OCI-LY7 (cell line): Measurements from ENCODE around the gene DELE1. TPM values are rescaled to one million over a fixed set of nuclear protein-coding genes. Genes with fewer than 3 reads are reported as not detected.

Source experiments
- BruUV-seq: library from RNA; stranded (reverse); fragments of 400-500 nt; replicated peaks from 2 replicates; lab custom pipeline; 2021; lab: Mats Ljungman, UMichigan
- CTCF ChIA-PET: fragments of 300-600 bp; sonication (Branson Sonifier 250); formaldehyde crosslinking; loops from one replicate; lab custom pipeline; 2022; ENCODE audit warnings: antibody characterized with exemption; ENCODE audit not compliant: unreplicated experiment; lab: Charles Lee
- POLR2A ChIA-PET: fragments of 300-600 bp; sonication (Branson Sonifier 250); formaldehyde crosslinking; loops from one replicate; lab custom pipeline; 2022; ENCODE audit warnings: antibody characterized with exemption; lab: Charles Lee
- DNase-seq: peaks from one replicate; pipeline ENCODE4 v3.0.0-alpha.2; 2015; ENCODE audit warnings: low spot score
- H2AFZ ChIP-seq: fragments of 200-600 bp; sonication (generic), shearing (Covaris generic); 2 replicates; pipeline ENCODE4 v1.6.1; 2014; ENCODE audit warnings: mild to moderate bottlenecking, antibody characterized with exemption, low read length, moderate library complexity
- H3K27ac ChIP-seq: fragments of 200-600 bp; sonication (generic); 2 replicates; pipeline ENCODE4 v1.5.1; 2014; ENCODE audit warnings: mixed run types, low read depth, mild to moderate bottlenecking, moderate library complexity, low read length, inconsistent platforms; ENCODE audit not compliant: poor library complexity, severe bottlenecking
- H3K36me3 ChIP-seq: fragments of 200-600 bp; sonication (generic); 2 replicates; pipeline ENCODE4 v1.6.1; 2014; ENCODE audit warnings: mild to moderate bottlenecking, antibody characterized with exemption, low read length, moderate library complexity, mixed read lengths; ENCODE audit not compliant: insufficient read depth
- H3K4me1 ChIP-seq: fragments of 200-600 bp; sonication (generic); 2 replicates; pipeline ENCODE4 v1.5.1; 2014; ENCODE audit warnings: mild to moderate bottlenecking, low read length; ENCODE audit not compliant: insufficient read depth, poor library complexity, severe bottlenecking
- H3K4me2 ChIP-seq: fragments of 200-600 bp; sonication (generic); 2 replicates; pipeline ENCODE4 v1.6.1; 2014; ENCODE audit warnings: mild to moderate bottlenecking, low read length
- H3K4me3 ChIP-seq: fragments of 200-600 bp; sonication (generic); 2 replicates; pipeline ENCODE4 v1.5.1; 2014; ENCODE audit warnings: mild to moderate bottlenecking, low read depth, low read length; ENCODE audit not compliant: poor library complexity, severe bottlenecking
- H3K79me2 ChIP-seq: fragments of 200-600 bp; sonication (generic); 2 replicates; pipeline ENCODE4 v1.6.1; 2016; ENCODE audit warnings: low read depth, mild to moderate bottlenecking, low read length, moderate library complexity, mixed read lengths; ENCODE audit not compliant: insufficient read depth
- H3K9me2 ChIP-seq: fragments of 200-600 bp; sonication (generic); 2 replicates; pipeline ENCODE4 v1.6.1; 2016; ENCODE audit warnings: mild to moderate bottlenecking, low read length, mixed read lengths; ENCODE audit not compliant: insufficient read depth
- H3K9me3 ChIP-seq: fragments of 200-600 bp; sonication (generic); 2 replicates; pipeline ENCODE4 v1.6.1; 2014; ENCODE audit warnings: mild to moderate bottlenecking, mixed run types, low read length, mixed read lengths
- H4K20me1 ChIP-seq: fragments of 200-600 bp; sonication (generic); 2 replicates; pipeline ENCODE4 v1.6.1; 2014; ENCODE audit warnings: mild to moderate bottlenecking, antibody characterized with exemption, low read length, moderate library complexity, mixed read lengths; ENCODE audit not compliant: insufficient read depth
- EZH2phosphoT487 ChIP-seq: fragments of 200-600 bp; sonication (generic); IDR thresholded peaks from 2 replicates; pipeline ENCODE4 v1.6.1; 2018; ENCODE audit warnings: low read depth, borderline replicate concordance, mild to moderate bottlenecking, mixed run types, antibody characterized with exemption, low read length, moderate library complexity, mixed read lengths
- intact Hi-C: fragments of 100-400 bp; cut with micrococcal nuclease; formaldehyde crosslinking; loops from one replicate; pipeline ENCODE4 v1.10.0; 2022; ENCODE audit not compliant: unreplicated experiment
- total RNA-seq, 2 experiments: library from RNA; depleted of rRNA in 1 of 2; stranded (reverse); fragments of >200 nt in 1 of 2; shearing (Covaris generic) in 1 of 2; gene quantifications; 2 replicates each; pipeline ENCODE4 v1.2.3, GENCODE V29; 2014 to 2022
- TF ChIP-seq, protein P1 (sequence below): fragments of 200-600 bp; sonication (generic); conservative IDR thresholded peaks from 2 replicates; pipeline ENCODE4 v1.5.1; 2014; ENCODE audit warnings: mild to moderate bottlenecking, antibody characterized with exemption, low read length, moderate library complexity, mixed read lengths

The DELE1 gene
- total RNA-seq, 2 experiments from 2014 or later: 78.5 to 81.2 TPM

DNA sequence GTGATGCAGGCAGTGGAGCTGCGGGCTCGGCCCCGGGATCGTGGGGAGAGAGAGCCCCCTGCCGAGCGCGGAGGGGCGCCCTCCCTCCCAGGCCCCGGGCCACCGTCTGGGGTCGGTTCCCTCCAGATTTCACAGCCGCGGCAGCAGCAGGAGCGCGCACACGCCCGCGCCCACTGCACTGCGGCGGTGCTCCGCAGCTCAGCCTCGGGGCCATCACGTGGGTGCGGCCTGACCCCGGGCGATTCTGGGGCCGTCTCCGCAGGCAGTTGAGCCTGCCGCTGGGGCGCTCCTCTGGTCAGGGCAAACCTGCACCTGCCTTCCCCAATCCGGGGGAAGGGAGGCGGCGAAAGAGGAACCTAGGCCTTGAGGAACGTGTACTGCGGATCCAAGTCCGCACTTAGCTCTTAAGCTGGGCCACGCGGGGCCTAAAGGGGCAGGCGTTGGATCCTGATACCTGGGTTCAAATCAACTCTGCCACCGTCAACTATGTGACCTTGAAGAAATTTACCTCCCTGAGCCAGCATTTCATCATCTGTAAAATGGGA lies 9.4 kb upstream of the DELE1 start:
- no peaks in the 10 kb centered on the region for H3K9me3 ChIP-seq
- ChIA-PET CTCF (interaction anchor here (0.9 to 2.7 kb wide), 3 partner anchors 9 to 47 kb away, joined by 3 to 19 read pairs (median 3); partner anchors contain the start of gene DELE1), POLR2A (interaction anchor here (0.6 to 5.0 kb wide), 5 partner anchors 9 to 55 kb away, joined by 3 to 23 read pairs (median 7); partner anchors contain the start of genes DELE1 and RNF14)
- no peaks in the 10 kb centered on the region for H3K9me2 ChIP-seq
- TF ChIP-seq, protein P1, sequence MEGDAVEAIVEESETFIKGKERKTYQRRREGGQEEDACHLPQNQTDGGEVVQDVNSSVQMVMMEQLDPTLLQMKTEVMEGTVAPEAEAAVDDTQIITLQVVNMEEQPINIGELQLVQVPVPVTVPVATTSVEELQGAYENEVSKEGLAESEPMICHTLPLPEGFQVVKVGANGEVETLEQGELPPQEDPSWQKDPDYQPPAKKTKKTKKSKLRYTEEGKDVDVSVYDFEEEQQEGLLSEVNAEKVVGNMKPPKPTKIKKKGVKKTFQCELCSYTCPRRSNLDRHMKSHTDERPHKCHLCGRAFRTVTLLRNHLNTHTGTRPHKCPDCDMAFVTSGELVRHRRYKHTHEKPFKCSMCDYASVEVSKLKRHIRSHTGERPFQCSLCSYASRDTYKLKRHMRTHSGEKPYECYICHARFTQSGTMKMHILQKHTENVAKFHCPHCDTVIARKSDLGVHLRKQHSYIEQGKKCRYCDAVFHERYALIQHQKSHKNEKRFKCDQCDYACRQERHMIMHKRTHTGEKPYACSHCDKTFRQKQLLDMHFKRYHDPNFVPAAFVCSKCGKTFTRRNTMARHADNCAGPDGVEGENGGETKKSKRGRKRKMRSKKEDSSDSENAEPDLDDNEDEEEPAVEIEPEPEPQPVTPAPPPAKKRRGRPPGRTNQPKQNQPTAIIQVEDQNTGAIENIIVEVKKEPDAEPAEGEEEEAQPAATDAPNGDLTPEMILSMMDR: peak; percentile 66
- no peak for TF ChIP-seq EZH2phosphoT487
- H3K4me2 ChIP-seq: peak overlapping the region; percentile 54; the same call in 1 of the 2 replicates
- H3K79me2 ChIP-seq: no peaks in the 10 kb centered on the region
- DNase-seq: peak; percentile 31
- peak overlapping the region; percentile 5 for H3K4me3 ChIP-seq
- BruUV-seq: no TSS peak
- H2AFZ ChIP-seq: peak overlapping the region; percentile 71
- no peaks in the 10 kb centered on the region for H4K20me1 ChIP-seq
- intact Hi-C loops: loop anchor here (1.0 kb wide), 1 partner anchor 46 kb away; no protein-coding TSS in a partner anchor
- no peak overlapping the region for H3K27ac ChIP-seq
- no peaks in the 10 kb centered on the region for H3K36me3 ChIP-seq
- H3K4me1 ChIP-seq: peaks cover 36% of the 10 kb centered on the region

DNA sequence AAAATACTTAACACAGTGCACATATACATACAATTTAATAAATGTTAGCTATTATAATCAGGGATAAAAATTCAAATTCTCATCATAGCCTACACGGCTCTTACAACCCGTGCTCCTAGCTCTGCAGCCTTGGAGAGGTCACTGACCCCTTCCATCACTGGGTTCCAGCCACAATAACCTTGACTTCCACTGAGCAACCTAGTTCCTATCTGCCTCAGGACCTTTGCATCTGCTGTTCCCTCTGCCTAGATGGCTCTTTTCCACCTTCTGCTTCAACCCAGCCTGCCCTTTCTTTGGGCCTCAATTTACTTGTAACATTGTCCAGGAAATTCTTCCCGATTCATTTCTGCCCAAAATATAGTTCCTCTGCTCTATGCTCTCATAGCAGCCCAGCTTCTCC lies 8.9 kb upstream of the DELE1 start:
- BruUV-seq: no TSS peak
- Histone ChIP-seq H4K20me1 (no peaks in the 10 kb centered on the region), H3K36me3 (no peaks in the 10 kb centered on the region), H3K27ac (no peak overlapping the region), H3K9me3 (no peaks in the 10 kb centered on the region), H3K4me2 (no peak overlapping the region), H3K4me3 (no peak overlapping the region), H3K4me1 (peaks cover 36% of the 10 kb centered on the region), H2AFZ (peak overlapping the region; percentile 71; the same call in 1 of the 2 replicates), H3K9me2 (no peaks in the 10 kb centered on the region), H3K79me2 (no peaks in the 10 kb centered on the region)
- ChIA-PET POLR2A (interaction anchor here (0.6 to 5.0 kb wide), 7 partner anchors 9 to 584 kb away, joined by 3 to 23 read pairs (median 6); partner anchors contain the start of genes DELE1, PCDHGA1 and RNF14), CTCF (interaction anchor here (1.0 to 2.7 kb wide), 3 partner anchors 9 to 223 kb away, joined by 3 to 19 read pairs (median 5); partner anchors contain the start of gene DELE1)
- intact Hi-C loops: loop anchor here (1.0 kb wide), 1 partner anchor 46 kb away; no protein-coding TSS in a partner anchor
- no peak for TF ChIP-seq EZH2phosphoT487
- TF ChIP-seq, protein P1: no peak
- DNase-seq: no peak
